Tibial nerve (tissue), 4 donors: ENCODE measurements around the gene ADAT2. TPM values are rescaled to one million over a fixed set of nuclear protein-coding genes. Genes with fewer than 3 reads are reported as not detected.
"Not testable (repeated sequence)": the region's sequence is repeated elsewhere in the genome, so short reads cannot be mapped to it uniquely, and the experiment has no call there.

ENCODE experiments used
- DNase-seq, 2 donors: peaks; one replicate each; pipeline ENCODE4 v3.0.0-alpha.2; 2019; ENCODE audit warnings: low spot score in 2 of 2
- H3K27ac ChIP-seq, 4 donors: fragments of 200-600 bp; sonication (generic) in 3 of 4; one replicate each; pipeline ENCODE4 v1.5.1; 2017 to 2019; ENCODE audit warnings: mild to moderate bottlenecking in 1 of 4
- H3K27me3 ChIP-seq, 2 donors: fragments of 200-600 bp; sonication (generic) in 1 of 2; one replicate each; pipeline versions ENCODE4 v1.5.1 to v1.6.0; 2017 to 2019
- H3K36me3 ChIP-seq, 3 donors: fragments of 200-600 bp; sonication (generic); one replicate each; pipeline ENCODE4 v1.5.1; 2018 to 2019
- H3K4me1 ChIP-seq, 4 donors: fragments of 200-600 bp; sonication (generic) in 3 of 4; one replicate each; pipeline ENCODE4 v1.5.1; 2017 to 2019
- H3K4me3 ChIP-seq, 4 donors: fragments of 200-600 bp; sonication (generic) in 3 of 4; one replicate each; pipeline ENCODE4 v1.5.1; 2017 to 2019; ENCODE audit warnings: mild to moderate bottlenecking in 1 of 4, moderate library complexity in 1 of 4
- H3K9me3 ChIP-seq, 4 donors: fragments of 200-600 bp; sonication (generic) in 3 of 4; one replicate each; pipeline ENCODE4 v1.5.1; 2017 to 2019
- CTCF ChIP-seq, 5 experiments: fragments of 200-600 bp in 3 of 5; fragments of 450-650 bp in 2 of 5; sonication (generic) in 3 of 5; IDR thresholded peaks; one replicate each; pipeline ENCODE4 v1.5.1; 2016 to 2019; ENCODE audit warnings: antibody characterized with exemption in 5 of 5, mild to moderate bottlenecking in 3 of 5, moderate library complexity in 2 of 5
- EP300 ChIP-seq, 2 donors: sonication (generic); formaldehyde crosslinking; IDR thresholded peaks; one replicate each; pipeline ENCODE4 v1.6.1; 2017; ENCODE audit warnings: antibody characterized with exemption in 2 of 2, mild to moderate bottlenecking in 1 of 2
- POLR2A ChIP-seq, 2 donors: fragments of 450-650 bp; IDR thresholded peaks; one replicate each; pipeline ENCODE4 v1.6.1; 2017; ENCODE audit warnings: antibody characterized with exemption in 2 of 2, mild to moderate bottlenecking in 2 of 2, moderate library complexity in 2 of 2
- WGBS, 2 donors: methylation state at CpG; one replicate each; pipeline ENCODE4 v1.1.5; 2018; 5-methylcytosine and 5-hydroxymethylcytosine counted together
- total RNA-seq, 4 donors: library from RNA; depleted of rRNA; stranded (reverse); fragments of >200 nt; gene quantifications; one replicate each; pipeline ENCODE4 v1.1.0, GENCODE V29; 2016

ADAT2 gene
- total RNA-seq, 4 donors from 2014 or later: 4.1 to 12.0 (median 6.9) TPM

- H3K27me3 ChIP-seq: no peaks in the 10 kb centered on the region
- no peak overlapping the region for H3K4me3 ChIP-seq
- no peak for DNase-seq
- no peak overlapping the region for H3K27ac ChIP-seq
- H3K36me3 ChIP-seq: peaks cover 0 to 77% (median 0%) of the 10 kb centered on the region in 3 donors
- 55 to 96% methylated on average over 1 of the region's 1 CpG for WGBS, 2 donors
- H3K9me3 ChIP-seq: no peaks in the 10 kb centered on the region
- H3K4me1 ChIP-seq: no peaks in the 10 kb centered on the region
- no peak for TF ChIP-seq CTCF (IDR thresholded peaks at IDR 0.05)
- TF ChIP-seq EP300 (IDR thresholded peaks at IDR 0.05): no peak
- no peak for TF ChIP-seq POLR2A (IDR thresholded peaks at IDR 0.05)
These were observed 21.3 kb upstream of the ADAT2 start for GRCh38 chr6:143471822-143472221.

- not testable (repeated sequence) for H3K4me3 ChIP-seq, H3K4me1 ChIP-seq, DNase-seq, H3K27me3 ChIP-seq, H3K27ac ChIP-seq, H3K9me3 ChIP-seq
- peaks cover 0 to 60% (median 0%) of the 10 kb centered on the region in 3 donors for H3K36me3 ChIP-seq
- 78 to 79% methylated on average over 2 of the region's 2 CpGs for WGBS, 2 donors
These were observed 18.3 kb upstream of the ADAT2 start for GRCh38 chr6:143468823-143469222.

- Histone ChIP-seq H3K4me1 (no peaks in the 10 kb centered on the region), H3K9me3 (no peaks in the 10 kb centered on the region), H3K4me3 (no peak overlapping the region), H3K27me3 (no peaks in the 10 kb centered on the region), H3K27ac (no peak overlapping the region), H3K36me3 (peaks cover 0 to 60% (median 0%) of the 10 kb centered on the region in 3 donors)
- TF ChIP-seq CTCF (IDR thresholded peaks at IDR 0.05): no peak
- no peak for TF ChIP-seq POLR2A (IDR thresholded peaks at IDR 0.05)
- no peak for TF ChIP-seq EP300 (IDR thresholded peaks at IDR 0.05)
- DNase-seq: no peak
These were observed 17.5 kb upstream of the ADAT2 start for GRCh38 chr6:143468026-143468425.

GRCh38 chr6:143465546-143465945 is 15.1 kb upstream of the ADAT2 start:
- TF ChIP-seq POLR2A (IDR thresholded peaks at IDR 0.05) (no peak), EP300 (IDR thresholded peaks at IDR 0.05) (no peak), CTCF (IDR thresholded peaks at IDR 0.05) (no peak)
- no peak for DNase-seq
- 94 to 95% methylated on average over 2 of the region's 2 CpGs for WGBS, 2 donors

GRCh38 chr6:143457563-143458359 is 7.3 kb upstream of the ADAT2 start:
- H3K27ac ChIP-seq: no peak overlapping the region
- WGBS, 2 donors: 93 to 96% methylated on average over 2 of the region's 2 CpGs
- TF ChIP-seq EP300 (IDR thresholded peaks at IDR 0.05) (no peak), POLR2A (IDR thresholded peaks at IDR 0.05) (no peak), CTCF (IDR thresholded peaks at IDR 0.05) (no peak)
- DNase-seq: no peak
- peaks cover 0 to 15% (median 0%) of the 10 kb centered on the region in 4 donors for H3K4me1 ChIP-seq
- H3K9me3 ChIP-seq: no peaks in the 10 kb centered on the region
- peaks cover 0 to 31% (median 0%) of the 10 kb centered on the region in 3 donors for H3K36me3 ChIP-seq
- H3K27me3 ChIP-seq: no peaks in the 10 kb centered on the region
- H3K4me3 ChIP-seq: no peak overlapping the region

More at GRCh38 chr6:143465546-143465945, 15.1 kb upstream of the ADAT2 start:
- Histone ChIP-seq H3K27ac (no peak overlapping the region), H3K9me3 (no peaks in the 10 kb centered on the region), H3K27me3 (no peaks in the 10 kb centered on the region), H3K36me3 (peaks cover 0 to 61% (median 0%) of the 10 kb centered on the region in 3 donors), H3K4me1 (no peaks in the 10 kb centered on the region), H3K4me3 (no peak overlapping the region)
